Left lung (tissue), 10 donors: ENCODE measurements around the gene NTN4. TPM values are rescaled to one million over a fixed set of nuclear protein-coding genes. Genes with fewer than 3 reads are reported as not detected.
A peak's percentile ranks its signal among the peaks of the same experiment; 100 is the strongest.

Experiments used
- ATAC-seq: fragments of 200-7000 bp; cut with Tn5 transposase; one replicate; pipeline ENCODE4 v1.9.1; 2020; ENCODE audit warnings: moderate library complexity
- DNase-seq, 4 donors: peaks; one replicate each; pipeline ENCODE4 v3.0.0-alpha.2; 2013 to 2020
- H3K27ac ChIP-seq, 2 donors: fragments of 200-600 bp; sonication (generic) in 1 of 2; one replicate each; pipeline versions ENCODE4 v1.5.0 to v1.8.0; 2020 to 2021
- H3K27me3 ChIP-seq, 2 donors: fragments of 200-600 bp; sonication (generic) in 1 of 2; one replicate each; pipeline versions ENCODE4 v1.5.0 to v1.8.0; 2020 to 2021
- H3K36me3 ChIP-seq, 2 donors: fragments of 200-600 bp; sonication (generic) in 1 of 2; one replicate each; pipeline versions ENCODE4 v1.5.0 to v1.8.0; 2020 to 2021
- H3K4me1 ChIP-seq, 2 donors: fragments of 200-600 bp; one replicate each; pipeline ENCODE4 v1.8.0; 2021
- H3K4me3 ChIP-seq, 2 donors: fragments of 200-600 bp; sonication (generic) in 1 of 2; one replicate each; pipeline versions ENCODE4 v1.5.0 to v1.8.0; 2020 to 2021; ENCODE audit warnings: mild to moderate bottlenecking in 1 of 2
- H3K9me3 ChIP-seq, 2 donors: fragments of 200-600 bp; sonication (generic) in 1 of 2; one replicate each; pipeline versions ENCODE4 v1.5.0 to v1.8.0; 2020 to 2021
- CTCF ChIP-seq, 2 donors: fragments of 200-600 bp; sonication (generic) in 1 of 2; IDR thresholded peaks; one replicate each; pipeline versions ENCODE4 v1.5.0 to v1.8.0; 2021; ENCODE audit warnings: antibody characterized with exemption in 2 of 2
- intact Hi-C, 2 donors: fragments of 100-400 bp; cut with DNase I; formaldehyde crosslinking; loops; one replicate each; pipeline versions ENCODE4 v1.11.2 to v1.14.2; 2022
- polyA plus RNA-seq, 6 donors: library from polyadenylated mRNA; unstranded; fragments of 120-200 nt; gene quantifications; one replicate each; pipeline ENCODE4 v1.2.1, GENCODE V29; 2013; ENCODE audit not compliant: insufficient read length in 6 of 6
- total RNA-seq, 2 donors: library from RNA; stranded (reverse); fragmentation: NEBNext Ultra II Directional; extraction: Animal tissue kit (Norgen Biotek cat#: 25700); gene quantifications; one replicate each; pipeline ENCODE4 v1.2.1, GENCODE V29; 2021
- donor health status: DM: no; HTN: yes; CAD: no.
- donor health status: DM: no; HTN: no; CAD: no.

The NTN4 gene
- total and polyA plus RNA-seq, 8 donors: 22.6 to 81.5 (median 34.1) TPM

- TF ChIP-seq CTCF (IDR thresholded peaks at IDR 0.05): no peak
- no peak overlapping the region for H3K27ac ChIP-seq
- H3K4me1 ChIP-seq: no peaks in the 10 kb centered on the region
- ATAC-seq: no peak
- H3K36me3 ChIP-seq: no peaks in the 10 kb centered on the region
- DNase-seq: no peak
- no peaks in the 10 kb centered on the region for H3K9me3 ChIP-seq
- no peak overlapping the region for H3K4me3 ChIP-seq
- intact Hi-C loops: no loop called here
- no peaks in the 10 kb centered on the region for H3K27me3 ChIP-seq
These were observed 69.2 kb downstream of the NTN4 start for GRCh38 chr12:95721320-95721719.

GRCh38 chr12:95720146-95720545 is 70.4 kb downstream of the NTN4 start:
- Histone ChIP-seq H3K4me3 (no peak overlapping the region), H3K27me3 (no peaks in the 10 kb centered on the region), H3K36me3 (no peaks in the 10 kb centered on the region), H3K27ac (no peak overlapping the region), H3K9me3 (no peaks in the 10 kb centered on the region), H3K4me1 (no peaks in the 10 kb centered on the region)
- ATAC-seq (no peak), DNase-seq (no peak)
- intact Hi-C loops: no loop called here
- no peak for TF ChIP-seq CTCF (IDR thresholded peaks at IDR 0.05)

- no peak overlapping the region for H3K27ac ChIP-seq
- no peak for ATAC-seq
These were observed 71.8 kb downstream of the NTN4 start for GRCh38 chr12:95718772-95719171.

GRCh38 chr12:95718006-95718431 is 72.5 kb downstream of the NTN4 start:
- H3K36me3 ChIP-seq: no peaks in the 10 kb centered on the region
- no peak for TF ChIP-seq CTCF (IDR thresholded peaks at IDR 0.05)
- H3K27me3 ChIP-seq: no peaks in the 10 kb centered on the region
- DNase-seq (no peak), ATAC-seq (peak; percentile 66)
- H3K4me3 ChIP-seq: no peak overlapping the region
- no peak overlapping the region for H3K27ac ChIP-seq
- intact Hi-C loops: no loop called here
- H3K4me1 ChIP-seq: no peaks in the 10 kb centered on the region
- H3K9me3 ChIP-seq: no peaks in the 10 kb centered on the region

More at GRCh38 chr12:95718772-95719171, 71.8 kb downstream of the NTN4 start:
- intact Hi-C loops: no loop called here
- TF ChIP-seq CTCF (IDR thresholded peaks at IDR 0.05): no peak
- H3K9me3 ChIP-seq: no peaks in the 10 kb centered on the region
- no peak for DNase-seq
- H3K4me1 ChIP-seq: no peaks in the 10 kb centered on the region
- H3K27me3 ChIP-seq: no peaks in the 10 kb centered on the region
- no peak overlapping the region for H3K4me3 ChIP-seq
- no peaks in the 10 kb centered on the region for H3K36me3 ChIP-seq

GRCh38 chr12:95717316-95717928 is 73.1 kb downstream of the NTN4 start:
- H3K27me3 ChIP-seq: no peaks in the 10 kb centered on the region
- no peaks in the 10 kb centered on the region for H3K9me3 ChIP-seq
- H3K4me3 ChIP-seq: no peak overlapping the region
- no peaks in the 10 kb centered on the region for H3K36me3 ChIP-seq
- no peak overlapping the region for H3K27ac ChIP-seq
- no peak for DNase-seq
- ATAC-seq: no peak
- intact Hi-C loops: no loop called here
- TF ChIP-seq CTCF (IDR thresholded peaks at IDR 0.05): no peak
- no peaks in the 10 kb centered on the region for H3K4me1 ChIP-seq
